Astrocyte of the spinal cord (primary cell): ENCODE measurements around the gene TNIP2.
A peak's percentile ranks its signal among the peaks of the same experiment; 100 is the strongest.

Experiments
- DNase-seq: peaks from one replicate; pipeline ENCODE4 v3.0.0; 2011; ENCODE audit warnings: low read depth, low spot score
- H3K4me3 ChIP-seq: 2 replicates; pipeline ENCODE4 v1.5.1; 2011; ENCODE audit warnings: low read depth, mild to moderate bottlenecking, low read length, moderate library complexity
- in situ Hi-C: cut with HindIII; loops from 2 replicates; pipeline ENCODE4 v1.10.0; 2017; ENCODE audit warnings: low sequenced_read_pairs
- TF ChIP-seq, protein P1 (sequence below): IDR thresholded peaks from 2 replicates; pipeline ENCODE4 v1.5.1; 2012; ENCODE audit warnings: low read depth, mild to moderate bottlenecking, low read length, inconsistent platforms

TNIP2 gene

GRCh38 chr4:2796849-2797544 is 40.9 kb upstream of the TNIP2 start:
- TF ChIP-seq, protein P1, sequence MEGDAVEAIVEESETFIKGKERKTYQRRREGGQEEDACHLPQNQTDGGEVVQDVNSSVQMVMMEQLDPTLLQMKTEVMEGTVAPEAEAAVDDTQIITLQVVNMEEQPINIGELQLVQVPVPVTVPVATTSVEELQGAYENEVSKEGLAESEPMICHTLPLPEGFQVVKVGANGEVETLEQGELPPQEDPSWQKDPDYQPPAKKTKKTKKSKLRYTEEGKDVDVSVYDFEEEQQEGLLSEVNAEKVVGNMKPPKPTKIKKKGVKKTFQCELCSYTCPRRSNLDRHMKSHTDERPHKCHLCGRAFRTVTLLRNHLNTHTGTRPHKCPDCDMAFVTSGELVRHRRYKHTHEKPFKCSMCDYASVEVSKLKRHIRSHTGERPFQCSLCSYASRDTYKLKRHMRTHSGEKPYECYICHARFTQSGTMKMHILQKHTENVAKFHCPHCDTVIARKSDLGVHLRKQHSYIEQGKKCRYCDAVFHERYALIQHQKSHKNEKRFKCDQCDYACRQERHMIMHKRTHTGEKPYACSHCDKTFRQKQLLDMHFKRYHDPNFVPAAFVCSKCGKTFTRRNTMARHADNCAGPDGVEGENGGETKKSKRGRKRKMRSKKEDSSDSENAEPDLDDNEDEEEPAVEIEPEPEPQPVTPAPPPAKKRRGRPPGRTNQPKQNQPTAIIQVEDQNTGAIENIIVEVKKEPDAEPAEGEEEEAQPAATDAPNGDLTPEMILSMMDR = no peak
- in situ Hi-C loops = no loop called here
- no peak for DNase-seq
- H3K4me3 ChIP-seq = no peak overlapping the region

GRCh38 chr4:2795893-2796848 is 40.0 kb upstream of the TNIP2 start:
- peak; percentile 64 for DNase-seq
- in situ Hi-C loops = no loop called here
- TF ChIP-seq, protein P1 = no peak
- no peak overlapping the region for H3K4me3 ChIP-seq

DNA sequence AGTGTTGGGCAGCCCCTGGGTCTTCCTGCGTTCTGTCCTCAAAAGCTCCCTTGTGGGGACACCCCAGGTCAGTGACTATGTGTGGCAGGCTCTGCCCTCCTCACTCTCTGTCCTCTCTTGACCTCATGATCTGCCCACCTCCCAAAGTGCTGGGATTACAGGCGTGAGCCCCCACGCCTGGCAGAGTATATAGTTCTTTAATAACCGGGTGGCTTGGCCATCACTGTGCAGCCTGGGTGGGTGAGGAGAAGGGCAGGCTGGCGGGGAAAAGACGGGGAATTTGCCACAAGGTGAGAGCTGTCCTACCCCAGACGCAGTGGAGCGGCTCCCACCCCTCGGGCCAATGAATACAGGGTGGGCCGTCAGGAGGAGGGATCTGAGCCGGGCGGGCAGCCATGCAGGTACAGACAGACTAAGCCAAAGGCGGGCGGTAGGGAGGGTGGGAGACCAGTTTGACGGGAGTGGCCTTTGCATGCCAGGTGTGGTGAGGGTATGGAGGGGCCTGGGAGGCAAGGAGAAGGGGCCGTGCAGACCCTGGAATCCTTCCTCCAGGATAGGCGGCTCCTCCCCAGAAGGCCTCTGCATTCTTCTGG is 39.3 kb upstream of the TNIP2 start:
- TF ChIP-seq, protein P1 = no peak
- DNase-seq = no peak
- in situ Hi-C loops = no loop called here
- no peak overlapping the region for H3K4me3 ChIP-seq

DNA sequence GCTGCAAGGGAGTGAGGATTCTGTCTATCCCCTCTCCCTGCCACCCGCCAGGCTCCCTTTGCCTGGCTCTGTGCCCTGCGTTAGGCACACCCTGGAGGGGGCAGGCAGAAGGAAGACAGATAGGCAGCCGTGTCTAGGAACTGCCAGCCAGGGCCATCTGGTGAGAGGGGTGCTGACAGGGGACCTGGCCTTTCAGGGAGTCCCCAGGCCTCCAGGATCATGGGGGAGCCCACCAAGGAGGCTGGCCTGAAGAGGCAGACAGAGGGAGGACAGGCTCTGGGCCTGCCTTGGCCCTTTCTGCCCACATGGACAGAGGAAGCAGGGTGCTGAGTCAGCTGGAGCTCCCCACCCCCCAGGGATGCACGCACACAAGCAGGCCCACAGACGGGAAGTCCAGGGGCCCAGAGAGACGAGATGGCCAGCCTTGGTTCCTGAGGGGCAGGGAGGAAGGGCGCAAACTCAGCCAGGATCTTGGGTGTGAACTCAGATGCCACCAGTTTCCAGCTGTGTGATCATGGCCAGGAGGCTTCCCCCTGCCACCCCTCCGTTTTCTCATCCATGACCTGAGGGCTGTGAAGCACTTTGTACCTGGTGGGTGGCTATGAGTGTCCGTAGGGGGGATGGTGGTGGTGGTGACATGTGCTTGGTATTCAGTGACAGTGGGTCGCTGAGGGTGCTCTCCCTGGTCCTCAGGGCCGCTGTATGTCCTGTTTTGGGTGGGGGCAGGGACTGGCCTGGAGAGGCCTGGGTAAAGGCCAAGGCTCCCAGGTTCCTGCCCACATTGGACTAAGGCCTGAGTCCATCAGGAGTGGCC is 38.6 kb upstream of the TNIP2 start:
- DNase-seq = peak; percentile 75
- in situ Hi-C loops = no loop called here
- TF ChIP-seq, protein P1 = no peak
- peak overlapping the region; percentile 69 for H3K4me3 ChIP-seq

DNA sequence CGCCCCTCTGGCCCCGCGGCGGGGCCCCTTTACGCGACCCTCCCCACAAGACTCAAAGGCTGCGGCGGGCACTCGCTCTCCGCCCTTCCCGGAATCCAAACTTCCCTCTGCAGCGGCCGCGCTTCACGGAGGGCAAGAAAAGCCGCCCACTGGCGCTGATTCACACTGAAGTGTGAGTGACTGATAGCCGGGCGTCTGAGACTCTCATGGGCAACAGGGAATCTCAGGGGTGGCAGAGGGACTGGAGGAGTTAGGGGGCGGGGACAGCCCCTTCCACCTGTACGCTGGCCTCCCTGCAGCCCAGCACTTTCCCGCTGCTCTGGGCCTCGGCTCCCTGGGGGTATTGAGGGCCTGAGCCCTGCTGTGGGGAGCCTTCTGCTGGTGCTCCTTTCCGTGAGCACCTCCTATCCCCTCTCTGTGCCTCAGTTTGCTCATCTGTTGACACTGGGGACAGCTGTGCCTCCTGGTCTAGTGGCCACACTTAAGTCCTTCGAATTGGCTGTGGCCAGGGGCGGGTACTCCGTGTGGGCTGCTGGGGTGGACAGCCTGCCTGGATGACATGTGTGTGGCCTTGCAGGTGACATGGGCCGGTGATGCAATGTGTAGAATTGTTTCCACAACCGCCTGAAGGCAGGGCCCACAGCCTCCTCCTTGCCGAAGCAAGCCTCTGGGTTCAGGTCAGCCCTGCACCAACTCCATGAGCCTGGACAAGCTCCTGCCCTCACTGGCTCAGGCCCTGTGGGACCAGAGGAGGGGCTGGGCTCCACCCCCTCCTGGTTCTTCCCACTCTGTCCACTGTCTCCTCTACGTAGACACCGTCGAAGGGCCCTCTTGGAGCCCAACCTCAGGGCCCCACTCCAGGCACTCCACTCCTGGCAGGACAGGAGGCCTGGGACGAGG is 37.7 kb upstream of the TNIP2 start:
- DNase-seq = peak; percentile 41
- in situ Hi-C loops = no loop called here
- peak overlapping the region; percentile 69 for H3K4me3 ChIP-seq
- TF ChIP-seq, protein P1 = no peak
